Natural killer cell treated with Interleukin-12 subunit alpha and Interleukin-12 subunit beta and Interleukin-15 and Interleukin-18, amount 100 ng/mL, for 72 hours (primary cell): ENCODE measurements around the gene SMIM35. TPM values are rescaled to one million over a fixed set of nuclear protein-coding genes. Genes with fewer than 3 reads are reported as not detected.

Experiments used
- ATAC-seq, 2 donors: fragments of 150-1000 bp; cut with Tn5 transposase in 1 of 2; sonication (Bioruptor Pico), chemical (Tn5 transposase) in 1 of 2; 2 replicates each; pipeline ENCODE4 v1.10.0; 2021
- DNase-seq: peaks from one replicate; pipeline ENCODE4 v3.0.0; 2022; ENCODE audit warnings: low spot score
- H3K27ac Mint-ChIP-seq, 2 donors: 1 replicate in 1 of 2; 2 replicates in 1 of 2; pipeline ENCODE4 v1.8.0; 2022; ENCODE audit warnings: mixed read lengths in 2 of 2, mild to moderate bottlenecking in 1 of 2, moderate library complexity in 1 of 2
- H3K27me3 Mint-ChIP-seq, 2 donors: 1 replicate in 1 of 2; 2 replicates in 1 of 2; pipeline ENCODE4 v1.8.0; 2022; ENCODE audit warnings: mixed read lengths in 2 of 2
- H3K36me3 Mint-ChIP-seq: one replicate; pipeline ENCODE4 v1.8.0; 2022; ENCODE audit warnings: mixed read lengths
- H3K4me1 Mint-ChIP-seq, 2 donors: 1 replicate in 1 of 2; 2 replicates in 1 of 2; pipeline ENCODE4 v1.8.0; 2022; ENCODE audit warnings: low read depth in 2 of 2, mixed read lengths in 2 of 2, mild to moderate bottlenecking in 1 of 2
- H3K4me3 Mint-ChIP-seq: one replicate; pipeline ENCODE4 v1.8.0; 2022; ENCODE audit warnings: mixed read lengths
- H3K9me3 Mint-ChIP-seq: 2 replicates; pipeline ENCODE4 v1.8.0; 2022; ENCODE audit warnings: mixed read lengths
- total RNA-seq, 2 donors: library from RNA; stranded (reverse); gene quantifications; one replicate each; pipeline ENCODE4 v1.2.3, GENCODE V29; 2022

The SMIM35 gene
- total RNA-seq, 2 donors from 2014 or later = not detected

GRCh38 chr11:118099838-118100556 is 13.2 kb upstream of the SMIM35 start:
- Mint-ChIP-seq H3K27ac (no peak overlapping the region), H3K36me3 (no peaks in the 10 kb centered on the region), H3K9me3 (no peaks in the 10 kb centered on the region), H3K4me1 (no peaks in the 10 kb centered on the region), H3K4me3 (no peak overlapping the region), H3K27me3 (peaks cover 14 to 19% of the 10 kb centered on the region in 2 donors)
- ATAC-seq (no peak), DNase-seq (no peak)

DNA sequence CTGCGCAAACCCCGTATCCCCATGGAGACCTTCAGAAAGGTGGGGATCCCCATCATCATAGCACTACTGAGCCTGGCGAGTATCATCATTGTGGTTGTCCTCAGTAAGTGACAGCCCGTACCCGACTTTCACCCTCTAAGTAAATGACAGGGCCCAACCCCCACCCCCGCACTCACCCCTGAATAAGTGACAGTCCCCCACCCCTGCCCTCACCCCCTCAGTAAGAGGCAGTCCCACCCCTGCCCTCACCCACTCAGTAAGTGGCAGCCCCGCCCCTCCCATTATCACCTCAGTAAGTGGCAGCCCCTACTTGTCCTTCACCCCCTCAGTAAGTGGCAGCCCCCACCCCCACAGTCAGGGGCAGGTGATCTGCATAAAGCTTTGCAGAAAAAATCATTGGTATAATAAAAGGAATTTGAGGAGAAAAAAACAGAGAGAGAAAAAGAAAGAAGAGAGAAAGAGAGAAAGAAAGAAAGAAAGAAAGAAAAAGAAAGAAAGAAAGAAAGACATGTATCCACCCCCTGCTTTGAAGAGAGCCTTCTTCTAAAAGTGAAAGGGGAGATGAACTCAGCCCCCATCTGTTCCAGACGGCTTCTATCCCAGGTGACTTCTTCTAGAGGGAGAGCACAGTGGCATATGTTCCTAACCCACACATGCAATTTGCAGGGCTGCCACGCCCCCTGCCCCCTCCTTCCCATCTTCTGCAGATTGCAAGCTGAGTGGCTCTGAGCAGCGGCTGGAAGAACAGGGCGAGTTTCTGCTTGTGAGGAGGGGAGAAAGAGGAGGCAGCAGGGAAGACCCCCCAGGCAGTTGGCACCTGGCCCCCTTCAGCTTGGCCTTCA is 12.5 kb upstream of the SMIM35 start:
- H3K27me3 Mint-ChIP-seq = peaks cover 10 to 20% of the 10 kb centered on the region in 2 donors
- ATAC-seq (no peak), DNase-seq (no peak)
- H3K9me3 Mint-ChIP-seq = no peaks in the 10 kb centered on the region
- no peak overlapping the region for H3K4me3 Mint-ChIP-seq
- no peaks in the 10 kb centered on the region for H3K36me3 Mint-ChIP-seq
- H3K27ac Mint-ChIP-seq = no peak overlapping the region
- no peaks in the 10 kb centered on the region for H3K4me1 Mint-ChIP-seq

- DNase-seq = no peak
- Mint-ChIP-seq H3K9me3 (no peaks in the 10 kb centered on the region), H3K4me3 (no peak overlapping the region), H3K36me3 (no peaks in the 10 kb centered on the region), H3K4me1 (no peaks in the 10 kb centered on the region), H3K27me3 (peaks cover 6 to 31% of the 10 kb centered on the region in 2 donors), H3K27ac (no peak overlapping the region)
- ATAC-seq = no peak
Measured at GRCh38 chr11:118095967-118096367, 9.2 kb upstream of the SMIM35 start.

DNA sequence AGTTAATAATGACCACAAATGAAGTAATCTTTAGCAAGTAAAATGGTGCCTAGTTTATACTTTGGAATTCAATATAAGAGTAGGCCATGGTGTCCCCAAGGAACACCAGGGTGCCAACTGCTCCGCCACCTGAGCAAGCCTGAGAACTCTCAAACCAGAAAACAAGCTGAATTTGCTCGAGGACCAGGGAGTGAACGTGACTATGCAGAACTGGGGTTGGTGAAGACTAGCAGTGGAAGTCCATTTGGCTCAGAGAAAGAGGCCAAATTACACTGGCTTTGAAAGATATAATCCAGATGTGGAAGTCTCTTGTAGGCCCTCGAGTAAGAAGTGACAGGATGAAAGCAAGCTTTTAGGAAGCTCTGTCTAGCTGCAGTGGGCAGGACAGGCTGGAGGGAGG is 8.7 kb upstream of the SMIM35 start:
- no peaks in the 10 kb centered on the region for H3K9me3 Mint-ChIP-seq
- H3K4me1 Mint-ChIP-seq = no peaks in the 10 kb centered on the region
- no peak for ATAC-seq

DNA sequence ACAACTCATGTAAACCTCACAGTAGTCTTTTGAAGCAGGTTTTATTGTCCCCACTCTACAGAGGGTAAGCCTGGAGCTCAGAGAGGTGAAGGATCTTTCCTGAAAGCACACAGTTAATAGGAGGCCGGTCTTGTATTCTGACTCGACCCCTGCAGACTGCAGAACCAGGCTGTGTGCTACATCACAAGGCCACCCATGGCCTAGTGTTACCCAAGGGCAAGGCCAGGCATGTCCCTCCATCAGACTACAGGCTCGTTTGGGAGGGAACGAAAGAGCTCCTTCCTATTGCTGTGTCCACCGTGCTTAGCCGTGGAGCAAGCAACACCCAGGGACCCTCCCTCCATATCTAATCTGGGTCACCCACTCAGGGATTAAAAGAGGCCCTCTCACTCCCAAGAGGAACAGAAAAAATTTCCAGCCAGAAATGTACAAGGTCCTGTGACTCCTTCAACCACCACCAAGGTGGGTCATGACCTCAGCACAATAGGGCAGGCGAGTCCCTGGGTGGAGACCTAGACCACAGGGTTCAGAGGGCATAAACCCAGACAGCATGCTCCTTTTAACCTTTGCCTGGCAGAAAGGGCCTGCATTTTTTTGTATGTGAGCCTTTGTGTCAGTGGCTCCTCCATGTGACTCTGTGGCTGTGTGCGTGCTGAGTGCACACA is 6.3 kb upstream of the SMIM35 start:
- H3K36me3 Mint-ChIP-seq = peaks cover 10% of the 10 kb centered on the region
- H3K4me1 Mint-ChIP-seq = no peaks in the 10 kb centered on the region
- H3K27me3 Mint-ChIP-seq = peaks cover 10 to 35% of the 10 kb centered on the region in 2 donors
- H3K9me3 Mint-ChIP-seq = peaks cover 4% of the 10 kb centered on the region
- ATAC-seq (no peak), DNase-seq (no peak)
- no peak overlapping the region for H3K27ac Mint-ChIP-seq
- H3K4me3 Mint-ChIP-seq = no peak overlapping the region

More for the DNA sequence above, 8.7 kb upstream of the SMIM35 start:
- Mint-ChIP-seq H3K4me3 (no peak overlapping the region), H3K27ac (no peak overlapping the region), H3K36me3 (no peaks in the 10 kb centered on the region), H3K27me3 (peaks cover 5 to 31% of the 10 kb centered on the region in 2 donors)
- DNase-seq = no peak

GRCh38 chr11:118091690-118092089 is 4.9 kb upstream of the SMIM35 start:
- DNase-seq (no peak), ATAC-seq (no peak)
- no peak overlapping the region for H3K27ac Mint-ChIP-seq
- no peak overlapping the region for H3K4me3 Mint-ChIP-seq
- H3K4me1 Mint-ChIP-seq = no peaks in the 10 kb centered on the region
- peaks cover 11% of the 10 kb centered on the region for H3K9me3 Mint-ChIP-seq
- H3K36me3 Mint-ChIP-seq = peaks cover 20% of the 10 kb centered on the region
- H3K27me3 Mint-ChIP-seq = peaks cover 7 to 26% of the 10 kb centered on the region in 2 donors

DNA sequence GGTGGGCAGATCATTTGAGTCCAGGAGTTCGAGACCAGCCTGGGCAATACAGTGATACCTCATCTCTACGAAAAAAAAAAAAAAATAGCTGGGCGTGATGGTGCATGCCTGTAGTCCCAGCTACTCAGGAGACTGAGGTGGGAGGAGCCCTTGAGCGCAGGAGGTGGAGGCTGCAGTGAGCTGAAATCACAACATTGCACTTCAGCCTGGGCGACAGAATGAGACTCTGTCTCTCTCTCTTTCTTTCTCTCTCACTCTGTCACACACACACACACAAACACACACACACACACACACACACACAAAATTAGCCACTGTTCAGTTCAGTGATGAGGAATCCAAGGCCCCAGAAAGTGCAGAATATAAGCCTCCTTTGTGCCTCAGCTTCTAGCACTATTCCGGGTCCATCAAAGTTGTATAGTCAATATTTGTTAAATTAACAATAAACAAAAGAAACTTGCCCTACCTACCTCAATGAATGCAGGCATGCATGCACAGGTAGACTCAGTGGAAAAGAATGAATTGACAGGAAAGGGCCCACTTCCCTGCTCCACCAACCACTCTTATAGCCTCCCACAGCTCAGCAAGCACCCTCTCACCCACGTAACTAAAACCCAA is 3.9 kb upstream of the SMIM35 start:
- Mint-ChIP-seq H3K36me3 (peaks cover 20% of the 10 kb centered on the region), H3K4me1 (no peaks in the 10 kb centered on the region), H3K9me3 (peaks cover 11% of the 10 kb centered on the region), H3K27me3 (peaks cover 7 to 21% of the 10 kb centered on the region in 2 donors), H3K4me3 (no peak overlapping the region), H3K27ac (no peak overlapping the region)
- DNase-seq = no peak
- ATAC-seq = no peak

DNA sequence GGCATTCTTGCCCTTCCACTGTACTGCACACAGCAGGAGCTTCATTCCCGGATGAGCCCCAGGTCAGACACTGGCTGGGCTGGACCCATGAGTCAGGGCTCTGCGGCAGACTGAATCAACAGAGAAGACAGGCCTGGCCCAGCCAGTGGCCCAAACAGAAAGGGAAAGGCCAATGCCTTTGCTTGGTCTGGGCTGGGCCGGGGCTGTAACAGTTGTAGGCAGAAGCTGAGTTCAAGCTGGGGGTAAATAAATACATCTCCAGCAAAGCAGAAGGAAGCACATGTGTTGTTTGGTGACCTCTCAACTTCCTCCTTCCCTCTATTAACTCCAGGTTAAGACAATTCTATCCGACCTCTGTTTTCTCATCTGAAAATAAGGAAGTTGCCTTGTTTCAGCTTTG is 1.8 kb upstream of the SMIM35 start:
- Mint-ChIP-seq H3K27ac (no peak overlapping the region), H3K36me3 (peaks cover 20% of the 10 kb centered on the region), H3K9me3 (peaks cover 11% of the 10 kb centered on the region), H3K4me3 (no peak overlapping the region), H3K4me1 (no peaks in the 10 kb centered on the region), H3K27me3 (peaks cover 7 to 16% of the 10 kb centered on the region in 2 donors)
- DNase-seq (no peak), ATAC-seq (no peak)

- ATAC-seq (no peak), DNase-seq (no peak)
- Mint-ChIP-seq H3K9me3 (peaks cover 11% of the 10 kb centered on the region), H3K27me3 (peaks cover 7 to 16% of the 10 kb centered on the region in 2 donors), H3K4me1 (no peaks in the 10 kb centered on the region), H3K36me3 (peaks cover 20% of the 10 kb centered on the region), H3K27ac (no peak overlapping the region), H3K4me3 (no peak overlapping the region)
Measured at GRCh38 chr11:118087931-118088330, 1.2 kb upstream of the SMIM35 start.

DNA sequence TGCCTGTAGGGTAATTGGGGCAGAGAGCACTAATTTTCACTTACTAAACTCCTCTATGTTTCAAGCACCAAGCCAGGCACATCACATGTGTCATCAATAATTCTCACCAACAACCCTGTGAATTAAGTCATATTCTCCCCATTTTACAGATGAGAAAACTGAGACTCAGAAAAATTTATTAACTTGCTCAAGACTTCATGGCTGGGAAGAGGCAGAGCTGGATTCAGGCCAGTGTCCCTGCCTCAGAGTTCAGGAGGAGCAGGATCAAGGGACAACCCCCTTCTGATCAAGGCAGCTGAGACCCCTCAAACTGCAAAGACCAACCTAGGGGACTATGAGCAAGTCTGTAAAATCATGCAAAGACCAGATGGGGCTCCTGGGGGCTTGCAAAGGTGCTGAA is 2.1 kb downstream of the SMIM35 start:
- no peak overlapping the region for H3K27ac Mint-ChIP-seq
- ATAC-seq = no peak
- peaks cover 7 to 9% of the 10 kb centered on the region in 2 donors for H3K27me3 Mint-ChIP-seq
- H3K4me1 Mint-ChIP-seq = no peaks in the 10 kb centered on the region
- H3K9me3 Mint-ChIP-seq = peaks cover 11% of the 10 kb centered on the region
- no peak overlapping the region for H3K4me3 Mint-ChIP-seq
- H3K36me3 Mint-ChIP-seq = peaks cover 20% of the 10 kb centered on the region
- DNase-seq = no peak

- Mint-ChIP-seq H3K4me3 (no peak overlapping the region), H3K27me3 (peaks cover 5 to 6% of the 10 kb centered on the region in 2 donors)
- no peak for ATAC-seq
Measured at GRCh38 chr11:118084247-118084646, 2.5 kb downstream of the SMIM35 start.

GRCh38 chr11:118082880-118083552 is 3.7 kb downstream of the SMIM35 start:
- no peak overlapping the region for H3K27ac Mint-ChIP-seq
- ATAC-seq = no peak
- H3K36me3 Mint-ChIP-seq = peaks cover 10% of the 10 kb centered on the region

More at GRCh38 chr11:118084247-118084646, 2.5 kb downstream of the SMIM35 start:
- DNase-seq = no peak
- Mint-ChIP-seq H3K27ac (no peak overlapping the region), H3K9me3 (peaks cover 11% of the 10 kb centered on the region), H3K4me1 (no peaks in the 10 kb centered on the region), H3K36me3 (peaks cover 17% of the 10 kb centered on the region)

More at GRCh38 chr11:118082880-118083552, 3.7 kb downstream of the SMIM35 start:
- peaks cover 6% of the 10 kb centered on the region for H3K9me3 Mint-ChIP-seq
- H3K27me3 Mint-ChIP-seq = peaks cover 0 to 5% of the 10 kb centered on the region in 2 donors
- no peak overlapping the region for H3K4me3 Mint-ChIP-seq
- DNase-seq = no peak
- H3K4me1 Mint-ChIP-seq = no peaks in the 10 kb centered on the region
